Neutrophil (primary cell): ENCODE data around the gene DESI1.

Experiments used
- H3K27ac ChIP-seq: fragments of 200-600 bp; sonication (generic); 2 replicates; pipeline ENCODE4 v1.5.1; 2016; ENCODE audit warnings: mild to moderate bottlenecking, moderate library complexity
- H3K27me3 ChIP-seq: fragments of 200-600 bp; sonication (generic); 2 replicates; pipeline ENCODE4 v1.6.0; 2016; ENCODE audit warnings: mild to moderate bottlenecking
- H3K36me3 ChIP-seq: fragments of 200-600 bp; sonication (generic); 2 replicates; pipeline ENCODE4 v1.5.1; 2017
- H3K4me1 ChIP-seq, 2 experiments: fragments of 200-600 bp in 1 of 2; sonication (generic) in 1 of 2; 1 replicate in 1 of 2; 2 replicates in 1 of 2; pipeline versions ENCODE4 v1.5.1 to v1.6.1; 2013 to 2016; ENCODE audit warnings: low read depth in 1 of 2, low read length in 1 of 2, mild to moderate bottlenecking in 1 of 2, moderate library complexity in 1 of 2; ENCODE audit not compliant: control insufficient read depth in 1 of 2, insufficient read depth in 1 of 2
- H3K4me3 ChIP-seq, 2 experiments: fragments of 200-600 bp in 1 of 2; sonication (generic) in 1 of 2; 1 replicate in 1 of 2; 2 replicates in 1 of 2; pipeline ENCODE4 v1.5.1; 2013 to 2016; ENCODE audit warnings: low read depth in 1 of 2, low read length in 1 of 2, mild to moderate bottlenecking in 1 of 2, moderate library complexity in 1 of 2
- H3K9me3 ChIP-seq: fragments of 200-600 bp; sonication (generic); 2 replicates; pipeline ENCODE4 v1.5.1; 2016
- TF ChIP-seq, protein P1 (sequence below): fragments of 200-600 bp; sonication (generic); IDR thresholded peaks from 2 replicates; pipeline ENCODE4 v1.5.1; 2016; ENCODE audit warnings: antibody characterized with exemption

The DESI1 gene

DNA sequence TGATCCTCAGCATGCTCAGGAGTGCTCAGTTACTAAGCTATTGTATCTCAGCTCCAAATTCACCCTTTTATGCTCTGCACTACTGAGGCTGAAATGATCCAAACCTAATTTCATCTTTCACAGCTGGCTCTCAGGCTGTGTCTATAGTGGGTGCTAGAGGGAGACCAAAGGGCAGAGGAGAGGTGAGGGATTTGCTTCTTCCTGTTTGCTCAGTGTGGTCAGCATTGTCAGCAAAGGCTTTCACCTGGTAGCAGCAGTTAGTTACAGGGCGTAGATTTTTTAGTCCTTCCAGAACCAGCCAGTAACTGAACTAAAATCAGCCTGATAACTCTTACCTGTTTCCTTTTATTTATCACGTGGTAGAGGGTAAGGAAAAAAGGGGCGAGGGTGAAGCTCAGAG, 33.5 kb upstream of the DESI1 start:
- Histone ChIP-seq H3K9me3 (no peaks in the 10 kb centered on the region), H3K27me3 (no peaks in the 10 kb centered on the region), H3K4me1 (no peaks in the 10 kb centered on the region), H3K27ac (no peak overlapping the region), H3K4me3 (no peak overlapping the region), H3K36me3 (peaks cover 96% of the 10 kb centered on the region)
- TF ChIP-seq, protein P1, sequence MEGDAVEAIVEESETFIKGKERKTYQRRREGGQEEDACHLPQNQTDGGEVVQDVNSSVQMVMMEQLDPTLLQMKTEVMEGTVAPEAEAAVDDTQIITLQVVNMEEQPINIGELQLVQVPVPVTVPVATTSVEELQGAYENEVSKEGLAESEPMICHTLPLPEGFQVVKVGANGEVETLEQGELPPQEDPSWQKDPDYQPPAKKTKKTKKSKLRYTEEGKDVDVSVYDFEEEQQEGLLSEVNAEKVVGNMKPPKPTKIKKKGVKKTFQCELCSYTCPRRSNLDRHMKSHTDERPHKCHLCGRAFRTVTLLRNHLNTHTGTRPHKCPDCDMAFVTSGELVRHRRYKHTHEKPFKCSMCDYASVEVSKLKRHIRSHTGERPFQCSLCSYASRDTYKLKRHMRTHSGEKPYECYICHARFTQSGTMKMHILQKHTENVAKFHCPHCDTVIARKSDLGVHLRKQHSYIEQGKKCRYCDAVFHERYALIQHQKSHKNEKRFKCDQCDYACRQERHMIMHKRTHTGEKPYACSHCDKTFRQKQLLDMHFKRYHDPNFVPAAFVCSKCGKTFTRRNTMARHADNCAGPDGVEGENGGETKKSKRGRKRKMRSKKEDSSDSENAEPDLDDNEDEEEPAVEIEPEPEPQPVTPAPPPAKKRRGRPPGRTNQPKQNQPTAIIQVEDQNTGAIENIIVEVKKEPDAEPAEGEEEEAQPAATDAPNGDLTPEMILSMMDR: no peak

DNA sequence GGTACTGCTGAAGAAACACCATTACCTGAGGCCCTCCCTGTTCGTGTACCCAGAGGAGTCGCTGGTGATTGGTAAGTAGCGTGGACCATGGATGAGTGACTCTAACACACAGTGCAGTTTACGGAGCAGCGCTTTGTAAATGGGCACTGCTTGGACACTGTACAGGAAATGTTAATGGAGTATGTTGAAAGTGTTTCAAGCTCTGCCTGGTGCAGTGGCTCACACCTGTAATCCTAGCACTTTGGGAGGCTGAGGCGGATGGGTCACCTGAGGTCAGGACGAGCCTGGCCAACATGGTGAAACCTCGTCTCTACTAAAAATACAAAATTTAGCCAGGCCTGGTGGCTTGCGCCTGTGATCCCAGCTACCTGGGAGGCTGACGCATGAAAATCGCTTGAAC, 30.0 kb upstream of the DESI1 start:
- TF ChIP-seq, protein P1: no peak
- Histone ChIP-seq H3K27ac (no peak overlapping the region), H3K27me3 (no peaks in the 10 kb centered on the region), H3K4me3 (no peak overlapping the region), H3K9me3 (no peaks in the 10 kb centered on the region), H3K36me3 (peaks cover 97% of the 10 kb centered on the region), H3K4me1 (no peaks in the 10 kb centered on the region)

DNA sequence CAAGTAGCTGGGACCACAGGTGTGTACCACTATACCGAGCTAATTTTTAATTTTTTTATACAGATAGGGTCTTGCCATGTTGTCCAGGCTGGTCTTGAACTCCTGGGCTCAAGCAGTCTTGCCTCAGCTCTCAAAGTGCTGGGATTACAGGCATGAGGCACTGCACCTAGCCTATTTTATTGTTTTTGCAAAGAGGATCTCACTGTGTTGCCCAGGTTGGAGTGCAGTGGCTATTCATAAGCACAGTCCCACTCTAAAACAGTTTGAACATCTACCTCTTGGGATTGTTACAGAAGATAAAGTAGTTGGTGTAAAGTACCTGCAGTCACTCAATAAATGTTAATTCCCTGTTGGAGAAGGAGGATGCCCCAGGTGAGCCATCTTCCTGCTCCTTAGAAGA, 29.4 kb upstream of the DESI1 start:
- no peak overlapping the region for H3K27ac ChIP-seq
- no peaks in the 10 kb centered on the region for H3K27me3 ChIP-seq
- no peak overlapping the region for H3K4me3 ChIP-seq
- peaks cover 93% of the 10 kb centered on the region for H3K36me3 ChIP-seq
- no peaks in the 10 kb centered on the region for H3K9me3 ChIP-seq
- H3K4me1 ChIP-seq: no peaks in the 10 kb centered on the region
- TF ChIP-seq, protein P1: no peak

DNA sequence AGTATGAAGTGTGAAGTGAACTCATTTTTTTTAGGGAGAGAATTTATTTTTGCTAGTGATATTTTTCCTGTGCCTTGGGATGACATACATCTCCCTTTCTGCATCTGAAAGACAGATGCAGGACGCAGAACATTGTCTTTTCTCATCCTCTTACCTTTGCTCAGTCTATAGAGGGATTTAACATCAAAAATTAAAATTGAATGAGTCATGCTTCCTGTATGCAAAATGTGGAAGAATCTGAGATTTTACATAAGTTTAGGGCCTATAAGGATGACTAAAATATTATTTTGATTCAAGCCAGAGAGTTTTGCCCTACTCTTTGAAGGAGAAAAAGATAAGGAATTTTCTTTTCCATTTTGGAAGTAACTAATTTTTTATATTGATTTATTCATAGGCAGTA, 27.6 kb upstream of the DESI1 start:
- Histone ChIP-seq H3K4me1 (no peaks in the 10 kb centered on the region), H3K9me3 (no peaks in the 10 kb centered on the region), H3K27me3 (no peaks in the 10 kb centered on the region), H3K36me3 (peaks cover 86% of the 10 kb centered on the region), H3K4me3 (no peak overlapping the region), H3K27ac (no peak overlapping the region)
- TF ChIP-seq, protein P1: no peak

DNA sequence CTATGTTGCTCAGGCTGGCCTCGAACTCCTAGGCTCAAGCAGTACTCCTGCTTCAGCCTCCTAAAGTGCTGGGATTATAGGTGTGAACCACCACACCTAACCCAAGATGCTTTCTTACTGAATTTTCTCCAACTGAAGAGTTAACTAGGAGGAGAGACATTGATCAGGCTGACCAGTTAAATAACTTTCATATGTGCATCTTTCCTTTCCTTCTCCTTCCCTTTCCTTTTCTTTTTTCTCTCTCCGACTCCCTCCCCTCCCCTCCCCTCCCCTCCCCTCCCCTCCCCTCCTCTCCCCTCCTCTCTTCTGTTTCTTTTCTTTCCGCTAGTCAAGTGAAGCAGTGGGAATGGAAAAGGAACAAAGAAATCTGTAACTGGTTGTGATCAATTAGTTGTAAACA, 26.9 kb upstream of the DESI1 start:
- Histone ChIP-seq H3K27ac (no peak overlapping the region), H3K4me1 (no peaks in the 10 kb centered on the region), H3K36me3 (peaks cover 86% of the 10 kb centered on the region), H3K27me3 (no peaks in the 10 kb centered on the region), H3K9me3 (no peaks in the 10 kb centered on the region), H3K4me3 (no peak overlapping the region)
- TF ChIP-seq, protein P1: no peak
